Forelimb muscle (tissue), 1 donor: ENCODE measurements around the gene SNX13. TPM values are rescaled to one million over a fixed set of nuclear protein-coding genes. Genes with fewer than 3 reads are reported as not detected.

Source experiments
- DNase-seq: peaks from one replicate; pipeline ENCODE4 v3.0.0-alpha.2; 2013; ENCODE audit warnings: low read depth
- polyA plus RNA-seq: library from polyadenylated mRNA; unstranded; fragments of 120-200 nt; gene quantifications from one replicate; pipeline ENCODE4 v1.2.1, GENCODE V29; 2013; ENCODE audit not compliant: insufficient read length

SNX13 gene
- polyA plus RNA-seq, 1 donor, result 19.0 TPM

DNA sequence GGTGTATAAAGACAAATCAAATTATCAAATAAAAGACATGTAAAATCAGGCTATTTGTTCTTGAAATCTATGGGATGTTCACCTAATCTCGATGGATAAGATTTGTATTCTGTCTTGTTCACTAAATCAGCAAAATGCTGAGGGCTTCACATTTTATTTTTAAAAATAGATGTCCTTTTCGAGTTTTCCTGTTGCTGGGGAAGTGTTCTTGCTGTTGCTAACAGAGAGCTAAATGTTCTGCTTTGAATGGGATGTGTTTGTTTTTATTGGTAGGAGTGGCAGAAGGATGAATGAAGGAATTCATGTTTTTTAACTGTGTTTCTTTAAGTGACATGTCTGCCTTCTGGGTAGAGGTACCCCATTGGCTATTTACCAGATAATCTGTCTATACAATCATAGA lies 7.3 kb upstream of the SNX13 start:
- DNase-seq, result no peak

DNA sequence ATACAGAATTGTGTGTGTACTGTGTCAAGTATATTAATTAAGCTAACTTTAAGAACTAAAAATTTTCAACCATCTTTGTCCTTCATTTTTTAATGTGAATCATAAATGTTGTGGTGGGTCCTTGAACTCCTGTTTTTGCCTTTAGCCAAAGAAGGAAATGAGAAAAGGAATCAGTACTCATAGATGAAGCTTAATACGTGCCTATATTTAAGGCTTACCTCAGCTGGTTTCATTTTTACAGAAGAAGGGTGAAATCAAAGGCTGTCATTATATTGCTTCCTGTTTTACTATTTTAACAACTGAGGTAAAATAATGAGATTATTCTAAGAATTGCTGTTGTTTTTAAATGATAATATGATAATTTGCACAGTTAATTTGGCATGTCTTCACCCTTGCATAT lies 6.3 kb upstream of the SNX13 start:
- DNase-seq, result no peak

DNA sequence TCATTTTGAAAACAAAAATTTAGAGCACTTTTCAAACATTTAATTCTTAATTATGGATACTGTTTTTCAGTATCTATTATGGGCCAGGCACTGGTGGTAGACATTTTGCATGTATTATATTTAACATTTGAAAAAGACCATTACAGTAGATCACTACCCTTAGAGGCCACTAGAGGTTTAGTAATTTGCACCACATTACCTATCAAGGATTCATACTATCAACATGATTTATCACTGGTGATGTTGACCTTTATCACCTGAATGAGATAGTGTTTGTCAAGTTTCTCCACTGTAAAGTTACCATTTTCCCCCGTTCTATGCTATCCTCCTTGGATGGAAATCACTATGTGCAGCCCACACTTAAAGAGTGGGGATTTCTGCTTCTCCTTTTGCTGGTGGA lies 4.4 kb upstream of the SNX13 start:
- no peak for DNase-seq

DNA sequence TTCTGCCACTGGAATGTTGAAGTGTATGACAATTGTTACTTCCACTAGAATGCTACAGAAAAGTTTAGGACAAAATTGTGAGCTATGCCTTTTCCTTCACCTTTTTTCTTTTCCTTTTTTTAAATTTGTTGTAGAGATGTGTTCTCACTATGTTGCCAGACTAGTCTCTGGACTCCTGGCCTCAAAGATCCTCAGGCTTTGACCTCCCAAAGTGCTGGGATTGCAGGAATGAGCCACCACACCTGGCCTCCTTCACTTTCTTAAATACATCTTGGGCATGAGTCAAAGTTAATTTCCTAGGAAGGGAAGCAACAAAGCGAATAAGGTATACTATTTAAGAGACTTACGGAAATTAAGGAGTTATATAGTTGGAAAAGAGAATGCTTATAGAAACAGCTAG lies 2.7 kb upstream of the SNX13 start:
- no peak for DNase-seq

DNA sequence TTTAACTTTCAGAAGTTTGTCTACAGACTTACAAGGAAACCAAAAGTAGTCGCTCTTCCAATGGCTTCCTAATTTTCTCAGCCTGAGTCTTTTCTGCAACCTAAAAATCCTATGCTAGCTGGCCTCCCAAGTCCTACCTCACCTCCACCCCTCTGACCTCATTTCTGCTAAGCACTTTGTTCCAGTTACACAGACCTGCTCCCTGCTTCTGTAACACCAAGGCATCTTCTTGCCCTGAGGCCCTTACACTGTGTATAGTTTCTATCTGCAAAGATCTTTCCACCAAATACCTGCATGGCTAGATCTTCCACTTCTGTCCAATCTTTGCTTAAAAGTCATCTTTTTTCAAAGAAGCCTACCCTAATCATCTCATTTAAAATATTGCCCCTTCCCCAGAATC lies 1.9 kb upstream of the SNX13 start:
- DNase-seq, result no peak

DNA sequence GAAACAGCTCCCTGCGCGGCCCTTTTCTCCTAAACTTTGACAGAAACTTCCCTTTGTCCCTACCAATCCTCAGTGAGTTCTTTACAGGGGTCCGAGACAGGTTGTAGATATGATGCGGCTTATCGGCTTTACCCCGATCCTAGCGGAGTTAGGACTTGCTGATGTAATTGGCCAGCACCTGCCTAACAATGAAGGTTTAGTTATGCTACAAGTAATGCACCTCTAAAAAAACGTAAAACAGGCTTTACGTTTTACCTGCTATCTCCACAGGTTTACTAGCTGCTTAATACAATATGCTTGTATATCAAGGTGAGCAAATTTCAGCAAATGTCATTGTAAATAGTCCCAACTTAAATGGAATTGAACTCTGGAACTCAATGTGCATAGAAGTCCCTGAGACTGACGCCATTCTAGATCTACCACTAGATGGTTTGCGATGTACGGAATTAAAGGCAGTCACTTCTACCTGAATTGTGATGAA lies 697 bp upstream of the SNX13 start:
- DNase-seq, result no peak

DNA sequence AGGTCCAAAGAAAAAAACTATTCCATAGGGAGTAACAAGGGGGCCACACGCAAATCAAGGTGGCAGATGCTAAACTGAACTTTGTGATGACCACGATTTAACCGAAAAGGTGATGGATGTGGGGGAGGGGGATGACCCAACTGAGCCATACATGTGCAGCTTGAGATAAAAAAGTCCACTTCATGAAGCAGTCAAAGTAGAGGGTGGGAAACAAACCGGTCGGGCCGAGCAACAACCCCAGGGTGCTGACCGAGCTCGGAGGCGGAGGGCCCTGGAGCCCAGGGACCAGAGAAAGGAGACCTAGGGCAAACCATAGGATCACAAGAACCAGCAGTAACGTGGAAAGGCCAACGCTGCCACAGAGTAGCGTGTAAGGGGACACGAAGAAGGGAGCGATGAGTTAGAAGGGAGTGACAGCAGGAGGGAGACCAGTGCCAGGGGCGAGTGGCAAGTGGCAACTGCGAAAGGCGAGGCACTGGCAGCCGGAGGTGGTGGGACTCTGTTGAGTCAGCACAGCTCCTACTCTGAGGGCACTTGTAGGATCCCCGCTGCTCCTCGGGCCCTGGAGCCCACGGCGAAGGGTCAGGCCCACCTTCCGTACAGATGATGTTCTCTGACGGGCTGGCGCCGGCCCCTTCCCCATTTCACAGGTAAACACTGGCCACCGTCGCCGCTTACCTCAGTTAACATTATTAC lies 540 bp downstream of the SNX13 start:
- no peak for DNase-seq

DNA sequence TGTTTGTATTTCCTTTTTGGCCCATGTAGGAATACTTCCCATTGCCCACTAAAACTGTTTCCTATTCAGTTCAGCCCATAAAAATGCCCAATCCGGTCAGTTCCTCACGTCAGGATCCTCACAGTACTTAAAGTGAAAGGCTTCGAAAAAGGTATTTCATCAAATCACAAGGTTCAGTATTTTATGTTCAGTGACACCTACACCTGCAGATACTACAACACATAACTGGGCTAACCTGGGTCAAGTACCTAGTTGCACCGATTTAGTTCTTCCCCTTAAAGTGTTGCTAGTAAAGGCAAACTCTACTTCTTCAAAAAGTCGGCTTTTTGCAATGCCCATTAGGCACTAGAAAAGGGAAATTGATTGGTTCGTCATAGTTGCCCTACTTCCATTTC lies 1.1 kb downstream of the SNX13 start:
- no peak for DNase-seq

DNA sequence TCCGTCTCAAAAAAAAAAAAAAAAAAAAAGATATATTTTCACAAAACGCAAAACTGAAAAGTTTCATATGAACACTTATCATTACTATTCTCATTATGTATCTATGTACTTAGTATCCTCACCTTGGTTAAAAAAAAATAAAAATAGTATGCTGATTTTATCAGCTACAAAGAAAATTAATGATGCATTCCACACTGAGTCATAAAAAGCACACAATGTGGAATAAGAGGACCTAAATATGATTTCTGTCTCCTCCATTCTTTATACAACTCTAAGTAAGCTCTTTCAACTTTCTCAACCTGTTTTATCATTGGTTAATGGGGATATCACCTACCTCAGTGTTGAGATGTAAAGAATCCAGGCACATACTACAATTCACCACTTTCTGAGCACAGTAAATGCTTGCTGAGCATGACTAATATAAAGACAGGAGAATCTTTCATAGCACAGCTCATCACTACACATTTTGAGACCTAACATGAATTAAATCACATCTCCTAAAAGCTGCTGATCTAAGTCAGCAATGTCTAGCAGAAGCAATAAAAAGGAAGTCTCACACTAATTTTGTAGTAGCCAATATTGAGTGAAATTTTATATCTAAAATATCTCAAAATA lies 2.7 kb downstream of the SNX13 start:
- no peak for DNase-seq

DNA sequence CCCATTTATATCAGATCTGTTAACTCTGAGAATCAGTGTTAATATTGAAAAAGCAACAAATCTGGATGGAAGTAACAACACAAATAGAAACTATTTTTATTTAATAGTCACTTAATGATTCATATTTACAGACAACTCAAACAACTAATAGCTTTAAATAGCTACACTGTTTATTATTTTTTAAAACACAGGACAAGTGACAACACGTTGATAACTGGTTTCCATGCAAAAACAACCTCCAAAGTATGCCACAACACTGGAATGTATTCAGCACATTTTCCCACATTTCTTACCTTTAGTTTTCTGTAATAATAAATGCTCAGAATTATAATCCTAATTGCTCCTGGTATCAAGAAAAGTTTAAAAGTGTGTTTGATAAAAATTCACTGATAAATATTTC lies 4.0 kb downstream of the SNX13 start:
- DNase-seq, result no peak

DNA sequence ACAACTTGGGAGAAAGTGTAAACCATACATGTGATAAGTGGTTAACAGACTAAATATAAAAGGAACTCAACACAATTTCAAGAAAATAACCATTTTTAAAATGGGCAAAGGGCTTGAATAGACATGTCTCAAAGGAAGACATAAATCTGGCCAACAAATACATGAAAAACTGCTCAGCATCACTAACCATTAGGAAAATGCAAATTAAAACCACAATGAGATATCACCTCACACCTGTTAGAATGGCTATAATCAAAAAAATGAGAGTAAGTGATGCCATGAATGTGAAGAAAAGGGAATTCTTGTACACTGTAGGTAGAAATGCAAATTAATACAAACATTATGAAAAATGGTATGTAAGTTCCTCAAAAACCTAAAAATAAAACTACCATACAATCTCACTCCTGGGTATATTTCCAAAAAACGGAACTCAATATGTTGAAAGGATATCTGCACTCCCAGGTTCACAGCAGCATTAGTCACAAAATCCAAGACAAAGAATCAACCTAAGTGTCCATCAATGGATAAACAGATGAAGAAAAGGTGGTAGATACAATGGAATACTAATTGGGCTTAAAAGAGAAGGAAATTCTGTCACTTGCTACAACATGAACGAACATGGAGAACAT lies 5.6 kb downstream of the SNX13 start:
- no peak for DNase-seq

DNA sequence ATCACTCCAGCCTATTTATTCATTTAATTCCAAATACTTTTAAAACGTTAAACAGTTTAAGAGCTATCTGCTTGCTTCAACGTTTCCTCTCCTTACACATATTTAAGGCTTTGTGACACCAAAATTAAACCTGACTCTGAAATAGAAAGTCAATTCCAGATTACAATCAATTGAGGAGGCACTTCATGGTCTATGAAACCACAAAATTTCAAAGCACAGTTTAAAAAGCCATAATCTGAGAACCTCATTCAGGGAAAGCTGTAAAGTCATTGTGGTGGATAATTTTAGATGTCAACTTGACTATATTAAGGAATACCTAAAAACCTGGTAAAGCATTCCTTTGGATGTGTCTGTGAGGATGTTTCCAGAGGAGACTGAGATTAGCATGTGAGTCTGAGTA lies 6.2 kb downstream of the SNX13 start:
- no peak for DNase-seq

DNA sequence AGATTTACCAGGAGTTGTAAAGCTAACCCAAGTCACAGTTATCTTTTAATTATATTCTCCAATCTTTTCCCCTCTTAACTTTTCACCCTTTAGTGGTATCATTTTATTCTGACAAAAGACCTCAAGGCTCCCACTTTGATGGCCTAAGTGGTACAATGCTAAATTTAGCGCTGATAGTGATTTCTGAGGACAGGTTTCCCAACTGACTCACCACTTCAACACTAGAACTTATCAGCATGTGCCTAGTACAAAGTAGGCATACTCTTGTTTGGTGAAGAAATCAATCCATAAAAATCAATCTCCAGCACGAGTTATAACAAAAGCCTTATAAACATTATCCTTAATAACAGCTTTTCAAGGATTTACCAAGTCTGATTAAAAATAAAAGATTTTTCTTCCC lies 7.5 kb downstream of the SNX13 start:
- no peak for DNase-seq

DNA sequence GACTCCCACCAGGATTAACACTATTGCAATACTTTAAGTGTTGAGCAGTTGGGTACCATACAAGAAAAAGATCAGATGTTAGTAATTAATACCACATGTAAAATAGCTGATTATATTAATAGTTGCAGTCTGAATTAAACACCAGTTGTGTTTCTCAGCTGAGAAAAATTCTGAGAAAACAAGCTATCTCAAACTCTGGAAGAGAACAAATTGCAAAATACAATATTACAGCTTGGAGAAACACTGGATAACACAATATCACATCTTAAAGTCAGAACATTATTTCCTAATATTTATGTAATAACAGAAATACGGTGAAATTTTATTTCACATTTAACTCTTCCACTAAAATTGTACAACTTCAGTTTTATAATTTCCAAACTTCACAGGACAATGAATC lies 9.2 kb downstream of the SNX13 start:
- no peak for DNase-seq

DNA sequence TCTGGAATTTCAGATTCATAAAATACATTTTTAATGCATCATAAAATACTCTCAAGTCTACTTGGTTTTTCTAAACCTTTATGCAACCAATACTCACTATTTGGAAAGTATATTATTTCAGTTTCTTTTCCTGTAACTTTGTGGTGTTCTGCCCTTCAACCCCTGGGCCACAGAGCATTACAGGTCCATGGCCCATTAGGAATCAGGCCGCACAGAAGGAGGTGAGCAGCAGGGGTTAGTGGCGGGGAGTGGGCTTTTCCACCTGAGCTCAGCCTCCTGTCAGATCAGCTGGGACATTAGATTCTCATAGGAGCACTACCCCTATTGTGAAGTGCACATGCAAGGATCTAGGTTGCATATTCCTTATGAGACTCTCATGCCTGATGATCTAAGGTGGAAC lies 9.7 kb downstream of the SNX13 start:
- DNase-seq, result no peak

DNA sequence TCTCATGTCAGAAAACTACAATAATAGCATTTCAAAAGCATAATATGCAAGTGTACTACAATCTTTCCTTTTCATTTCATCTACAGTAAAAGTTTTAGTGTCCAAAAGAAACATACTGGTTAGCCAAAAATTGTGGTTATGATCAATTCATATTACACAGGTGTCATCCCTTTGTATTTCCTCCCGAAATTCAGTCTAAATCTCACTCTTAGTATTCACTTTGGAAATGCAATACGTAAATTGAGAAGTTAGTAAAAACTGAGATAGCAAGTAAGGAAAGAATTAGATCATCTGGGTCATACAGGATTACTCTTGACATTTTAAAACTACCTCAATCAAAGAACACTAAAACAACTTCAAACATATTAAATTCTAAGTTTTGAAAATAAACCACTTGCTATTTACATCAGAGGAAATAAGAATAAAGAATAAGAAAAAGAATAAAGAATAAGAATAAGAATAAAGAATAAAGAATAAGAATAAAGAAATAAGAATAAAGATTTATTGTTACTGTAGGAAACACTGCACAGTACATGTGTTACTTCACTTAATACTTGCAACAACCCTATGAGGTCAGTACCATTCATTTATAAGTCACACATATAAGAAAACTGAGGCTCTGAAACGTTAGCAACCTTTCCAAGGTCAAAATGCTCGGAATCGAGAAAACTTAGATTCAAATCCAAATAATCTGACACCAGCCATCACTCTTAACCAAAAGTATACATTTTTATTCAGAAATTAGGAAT lies 10.5 kb downstream of the SNX13 start:
- DNase-seq, result no peak

DNA sequence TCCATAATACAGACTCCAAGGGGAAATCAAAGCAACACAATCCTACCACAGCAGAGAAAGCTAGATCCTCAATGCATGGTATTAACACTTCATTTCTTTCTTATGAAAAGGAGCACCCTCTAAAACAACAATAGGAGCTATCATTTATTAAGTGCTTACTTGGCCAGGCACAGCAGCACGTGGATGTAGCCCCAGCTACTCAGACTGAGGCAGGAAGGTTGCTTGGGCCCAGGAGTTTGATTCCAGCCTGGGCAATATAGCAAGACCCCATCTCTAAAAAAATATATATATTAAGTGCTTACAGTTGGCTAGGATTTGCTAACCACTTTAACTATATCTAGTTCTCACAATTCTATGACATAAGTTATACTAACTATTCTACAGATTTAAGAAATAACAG lies 12.2 kb downstream of the SNX13 start:
- DNase-seq, result no peak

DNA sequence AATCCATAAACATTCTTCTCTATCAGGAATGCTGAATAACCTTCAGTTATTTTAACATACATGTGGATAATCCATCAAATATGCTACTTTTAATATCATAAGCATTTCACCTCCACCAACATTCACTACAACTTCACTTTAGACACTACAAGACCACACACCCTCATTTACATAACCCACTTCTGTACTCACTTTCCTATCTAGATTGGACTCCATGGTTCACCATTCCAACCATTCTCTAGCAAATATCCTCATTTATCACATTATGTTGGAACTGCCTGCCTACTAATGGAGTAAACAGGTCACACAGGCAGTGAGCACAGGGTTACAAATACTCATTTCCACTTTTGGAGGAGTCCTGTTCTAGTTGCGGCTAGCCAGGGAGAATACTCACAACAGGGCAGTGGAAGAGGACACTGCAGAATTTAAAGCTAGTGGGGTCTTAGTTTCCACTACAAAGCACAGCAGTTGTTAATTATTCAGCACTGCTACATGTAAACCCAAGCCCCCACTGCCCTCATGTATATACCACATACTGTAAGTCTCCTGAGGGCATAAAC lies 18.4 kb downstream of the SNX13 start:
- no peak for DNase-seq

DNA sequence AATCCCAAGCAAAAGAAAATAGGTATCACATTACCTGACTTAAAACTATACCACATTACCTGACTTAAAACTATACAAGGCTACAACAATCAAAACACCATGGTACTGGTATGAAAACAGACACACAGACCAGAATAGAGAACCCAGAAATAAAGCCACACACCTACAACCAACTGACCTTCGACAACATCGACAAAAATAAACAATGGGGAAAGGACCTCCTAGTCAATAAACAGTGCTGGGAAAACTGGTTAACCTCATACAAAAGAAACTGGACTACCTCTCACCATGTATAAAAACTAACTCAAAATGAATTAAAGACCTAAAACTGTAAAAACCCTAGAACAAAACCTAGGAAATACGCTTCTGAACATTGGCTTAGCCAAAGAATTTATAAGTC lies 22.5 kb downstream of the SNX13 start:
- no peak for DNase-seq

DNA sequence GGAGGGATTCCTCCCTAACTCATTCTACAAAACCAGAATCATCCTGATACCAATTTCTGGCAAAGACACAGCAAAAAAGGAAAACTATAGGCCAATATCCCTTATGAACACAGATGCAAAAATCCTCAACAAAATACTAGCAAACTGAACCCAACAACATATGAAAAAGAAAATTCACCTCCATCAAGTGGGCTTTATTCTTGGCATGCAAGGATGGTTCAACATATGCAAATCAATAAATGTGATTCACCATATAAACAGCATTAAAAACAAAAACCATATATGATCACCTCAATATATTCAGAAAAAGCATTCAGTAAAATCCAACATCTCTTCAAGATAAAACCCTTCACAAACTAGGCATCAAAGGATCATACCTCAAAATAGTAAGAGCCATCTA lies 23.5 kb downstream of the SNX13 start:
- no peak for DNase-seq

DNA sequence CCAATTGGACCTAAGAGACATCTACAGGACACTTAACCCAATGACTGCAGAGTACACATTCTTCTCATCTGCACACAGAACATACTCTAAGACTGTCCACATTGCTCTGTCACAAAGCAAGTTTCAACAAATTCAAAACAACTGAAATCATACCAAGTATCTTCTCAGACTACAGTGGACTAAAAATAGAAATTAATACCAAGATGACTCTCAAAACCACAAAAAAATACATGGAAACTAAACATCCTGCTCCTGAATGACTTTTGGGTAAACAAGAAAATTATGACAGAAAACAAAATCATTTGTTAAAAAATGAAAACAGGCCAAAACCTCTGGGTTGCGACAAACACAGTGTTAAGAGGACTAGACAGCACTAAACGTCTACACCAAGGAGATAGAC lies 24.5 kb downstream of the SNX13 start:
- no peak for DNase-seq

DNA sequence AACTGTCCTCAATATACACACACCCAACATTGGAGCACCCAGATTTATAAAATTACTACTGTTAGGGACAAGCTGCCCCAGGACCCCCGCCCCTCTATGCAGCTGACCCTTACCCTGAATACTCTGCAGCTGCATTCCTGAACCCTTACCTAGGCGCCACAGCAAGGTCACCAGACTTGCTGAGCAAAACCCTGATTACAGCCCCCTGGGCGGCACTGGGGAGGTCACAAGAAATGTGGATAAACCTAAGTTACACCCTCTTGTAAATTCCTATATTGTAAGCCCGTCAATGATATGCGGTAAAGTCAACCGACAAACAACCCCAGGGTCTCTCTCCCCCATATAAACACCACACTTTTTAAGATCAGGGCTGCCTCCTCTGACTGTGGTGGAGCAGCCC lies 25.1 kb downstream of the SNX13 start:
- no peak for DNase-seq
